ENCODE data around the gene ANKS1B.
"Not testable (repeated sequence)": the region's sequence is repeated elsewhere in the genome, so short reads cannot be mapped to it uniquely, and the experiment has no call there.

The ANKS1B gene

GRCh38 chr12:99722690-99723486 is 261.8 kb downstream of the ANKS1B start:
- no peak for TF ChIP-seq SNAI2 (CRISPR knock-in tag; IDR thresholded peaks at IDR 0.05)
- no peak for TF ChIP-seq ZC3H10 (CRISPR knock-in tag; IDR thresholded peaks at IDR 0.05)
- no peak for TF ChIP-seq PATZ1 (CRISPR knock-in tag; IDR thresholded peaks at IDR 0.05; ENCODE audit: borderline replicate concordance)
- no peak for TF ChIP-seq GLIS3 (CRISPR knock-in tag; IDR thresholded peaks at IDR 0.05)
- ATAC-seq, result no peak

GRCh38 chr12:99721715-99722275 is 262.9 kb downstream of the ANKS1B start:
- no peak for ATAC-seq
- TF ChIP-seq PPARA (CRISPR knock-in tag; IDR thresholded peaks at IDR 0.05; ENCODE audit: borderline replicate concordance) (no peak), ZC3H10 (CRISPR knock-in tag; IDR thresholded peaks at IDR 0.05) (no peak), BACH2 (CRISPR knock-in tag; IDR thresholded peaks at IDR 0.05; ENCODE audit: borderline replicate concordance) (no peak), CSDC2 (CRISPR knock-in tag; IDR thresholded peaks at IDR 0.05) (no peak), SNAI2 (CRISPR knock-in tag; IDR thresholded peaks at IDR 0.05) (no peak), ZFP3 (CRISPR knock-in tag; IDR thresholded peaks at IDR 0.05) (no peak), GLIS3 (CRISPR knock-in tag; IDR thresholded peaks at IDR 0.05) (no peak)

GRCh38 chr12:99720083-99720465 is 264.7 kb downstream of the ANKS1B start:
- not testable (repeated sequence) for ATAC-seq

- not testable (repeated sequence) for ATAC-seq
Measured at GRCh38 chr12:99719411-99720082, 265.2 kb downstream of the ANKS1B start.

- not testable (repeated sequence) for ATAC-seq
Measured at GRCh38 chr12:99715841-99716510, 268.8 kb downstream of the ANKS1B start.

GRCh38 chr12:99714921-99715320 is 269.8 kb downstream of the ANKS1B start:
- not testable (repeated sequence) for ATAC-seq

- ATAC-seq, result no peak
- TF ChIP-seq ZFP3 (CRISPR knock-in tag; IDR thresholded peaks at IDR 0.05) (no peak), POU6F1 (CRISPR knock-in tag; IDR thresholded peaks at IDR 0.05; ENCODE audit: borderline replicate concordance, low read depth) (no peak), TOX (CRISPR knock-in tag; IDR thresholded peaks at IDR 0.05; ENCODE audit: borderline replicate concordance) (no peak), ESRRG (CRISPR knock-in tag; IDR thresholded peaks at IDR 0.05) (no peak), ARNTL (CRISPR knock-in tag; IDR thresholded peaks at IDR 0.05; ENCODE audit: borderline replicate concordance, low read depth) (no peak), CSRNP3 (CRISPR knock-in tag; IDR thresholded peaks at IDR 0.05) (no peak), ZNF70 (CRISPR knock-in tag; IDR thresholded peaks at IDR 0.05) (no peak), CREB5 (CRISPR knock-in tag; IDR thresholded peaks at IDR 0.05; ENCODE audit: low read depth) (no peak), ZNF565 (CRISPR knock-in tag; conservative IDR thresholded peaks at IDR 0.05; ENCODE audit: low read depth) (no peak), BACH2 (CRISPR knock-in tag; IDR thresholded peaks at IDR 0.05; ENCODE audit: borderline replicate concordance) (no peak), TCF4 (CRISPR knock-in tag; IDR thresholded peaks at IDR 0.05; ENCODE audit: borderline replicate concordance) (no peak), ZC3H10 (CRISPR knock-in tag; IDR thresholded peaks at IDR 0.05) (no peak)
Measured at GRCh38 chr12:99713946-99714520, 270.7 kb downstream of the ANKS1B start.
